Heart left ventricle (tissue), 16 donors: ENCODE data around the gene ZEB2. TPM values are rescaled to one million over a fixed set of nuclear protein-coding genes. Genes with fewer than 3 reads are reported as not detected.

Experiments
- ATAC-seq, 4 donors: fragments of 200-7000 bp; cut with Tn5 transposase; one replicate each; pipeline ENCODE4 v1.9.1; 2020 to 2022; ENCODE audit warnings: moderate library complexity in 4 of 4, mild to moderate bottlenecking in 3 of 4, moderate number of reproducible peaks in 1 of 4
- DNase-seq, 5 donors: peaks; one replicate each; pipeline ENCODE4 v3.0.0-alpha.2; 2020
- H3K27ac ChIP-seq, 12 donors: fragments of 200-600 bp; sonication (generic) in 4 of 12; one replicate each; pipeline versions ENCODE4 v1.5.0 to v1.8.0; 2016 to 2022; ENCODE audit warnings: mild to moderate bottlenecking in 2 of 12
- H3K27me3 ChIP-seq, 9 donors: fragments of 200-600 bp; sonication (generic) in 2 of 9; one replicate each; pipeline versions ENCODE4 v1.5.1 to v1.8.0; 2016 to 2022; ENCODE audit warnings: mild to moderate bottlenecking in 3 of 9
- H3K36me3 ChIP-seq, 9 donors: fragments of 200-600 bp; sonication (generic) in 2 of 9; one replicate each; pipeline versions ENCODE4 v1.5.0 to v1.8.0; 2018 to 2022; ENCODE audit warnings: mild to moderate bottlenecking in 2 of 9
- H3K4me1 ChIP-seq, 12 donors: fragments of 200-600 bp; sonication (generic) in 4 of 12; one replicate each; pipeline versions ENCODE4 v1.5.0 to v1.8.0; 2016 to 2022; ENCODE audit warnings: mild to moderate bottlenecking in 3 of 12
- H3K4me3 ChIP-seq, 12 donors: fragments of 200-600 bp; sonication (generic) in 4 of 12; one replicate each; pipeline versions ENCODE4 v1.5.0 to v1.8.0; 2017 to 2022; ENCODE audit warnings: mild to moderate bottlenecking in 9 of 12, moderate library complexity in 4 of 12
- H3K9me3 ChIP-seq, 12 donors: fragments of 200-600 bp; sonication (generic) in 4 of 12; one replicate each; pipeline versions ENCODE4 v1.5.0 to v1.8.0; 2016 to 2022; ENCODE audit warnings: mild to moderate bottlenecking in 1 of 12
- CTCF ChIP-seq, 12 donors: fragments of 200-600 bp; sonication (generic) in 4 of 12; IDR thresholded peaks; one replicate each; pipeline versions ENCODE4 v1.5.0 to v1.8.0; 2018 to 2022; ENCODE audit warnings: antibody characterized with exemption in 12 of 12, mild to moderate bottlenecking in 5 of 12
- POLR2A ChIP-seq, 2 donors: fragments of 450-650 bp; IDR thresholded peaks; one replicate each; pipeline ENCODE4 v1.6.1; 2017; ENCODE audit warnings: antibody characterized with exemption in 2 of 2, mild to moderate bottlenecking in 2 of 2, moderate library complexity in 2 of 2
- WGBS, 4 donors: extraction: QIAGEN DNeasy Blood & Tissue Kit in 2 of 4; methylation state at CpG; one replicate each; pipeline versions ENCODE4 v1.1.5 to v1.1.7; 2013 to 2018; 5-methylcytosine and 5-hydroxymethylcytosine counted together
- intact Hi-C, 10 donors: fragments of 100-400 bp; cut with DNase I; formaldehyde crosslinking; loops; one replicate each; pipeline versions ENCODE4 v1.11.1 to v1.14.2; 2022
- polyA plus RNA-seq, 2 donors: library from polyadenylated mRNA; stranded (reverse); fragments of 200-250 nt; gene quantifications; one replicate each; pipeline ENCODE4 v1.2.3, GENCODE V29; 2013
- total RNA-seq, 9 donors: library from RNA; depleted of rRNA in 2 of 9; stranded (reverse); fragments of >200 nt in 2 of 9; fragmentation: NEBNext Ultra II Directional in 3 of 9; extraction: Animal tissue kit (Norgen Biotek cat#: 25700) in 3 of 9; gene quantifications; one replicate each; pipeline versions ENCODE4 v1.1.0 to v1.2.4, GENCODE V29; 2016 to 2023
- donor health status: ischemic (EF 13 %, LVEDD 7.1; RV severe dilation, severe dysfunction).
- donor health status: healthy with polysubstance abuse.
- donor health status: DM: no; HTN: yes; CAD: no.
- donor health status: DM: no; HTN: no; CAD: no.
- donor health status: ischemic (EF 25% LVEDD 6.9; RV normal size, moderate dysfunction).
- donor health status: ischemic (EF 25% LVEDD 5.7; RV mildly dilated, moderate dysfunction).
- donor health status: healthy.
- donor health status: DM: yes; HTN: yes; CAD: no.
- donor health status: ischemic (EF 35%, LVEDD 5.7; RV mildly dilated, moderate dysfunction).
- donor health status: nonischemic (EF 11% LVEDD 7.7; RV severe dilation, severe dysfunction).
- donor health status: DM: yes; HTN: yes; CAD: no.
- donor health status: PGD.
- donor health status: ischemic (EF 29% LVEDD 5.4; RV normal size, mild dysfunction).
- donor health status: nonischemic (EF 23%, LVEDD 6.1; RV moderate dilation, normal function).

The ZEB2 gene
- total and polyA plus RNA-seq, 11 donors = 23.1 to 168 (median 82.4) TPM

- TF ChIP-seq POLR2A (IDR thresholded peaks at IDR 0.05) (no peak), CTCF (IDR thresholded peaks at IDR 0.05) (no peak)
- ATAC-seq (no peak), DNase-seq (peak in 1 of 5 donors; percentile 41)
- H3K36me3 ChIP-seq = peaks cover 0 to 37% (median 0%) of the 10 kb centered on the region in 9 donors
- intact Hi-C loops = loop anchor here in 9 of 10 donors (5.0 to 10.0 kb wide), 12 partner anchors 52 to 1238 kb away; a partner anchor contains a TSS
- no peaks in the 10 kb centered on the region for H3K9me3 ChIP-seq
- 28 to 35% (median 29%) methylated on average over 6 of the region's 6 CpGs for WGBS, 4 donors
- H3K27ac ChIP-seq = peak overlapping the region; percentile 91 to 99 (median 98)
- peaks cover 0 to 6% (median 0%) of the 10 kb centered on the region in 9 donors for H3K27me3 ChIP-seq
- H3K4me1 ChIP-seq = peaks cover 0 to 48% (median 25%) of the 10 kb centered on the region in 12 donors
- H3K4me3 ChIP-seq = peak overlapping the region; percentile 27 to 96 (median 82)
Measured at GRCh38 chr2:144514616-144515091, 5.3 kb downstream of the ZEB2 start.

- Histone ChIP-seq H3K36me3 (peaks cover 0 to 37% (median 0%) of the 10 kb centered on the region in 9 donors), H3K27ac (peak overlapping the region; percentile 91 to 99 (median 98)), H3K27me3 (peaks cover 0 to under 1% (median 0%) of the 10 kb centered on the region in 9 donors), H3K4me1 (peaks cover 0 to 59% (median 32%) of the 10 kb centered on the region in 12 donors), H3K9me3 (no peaks in the 10 kb centered on the region), H3K4me3 (peak overlapping the region in 11 of 12 donors; percentile 16 to 96 (median 82))
- intact Hi-C loops = loop anchor here in 7 of 10 donors (5.0 to 10.0 kb wide), 8 partner anchors 51 to 1079 kb away; no protein-coding TSS in a partner anchor
- 27 to 36% (median 31%) methylated on average over 18 of the region's 18 CpGs for WGBS, 4 donors
- ATAC-seq = peak in 1 of 4 donors; percentile 2
- TF ChIP-seq POLR2A (IDR thresholded peaks at IDR 0.05) (peak in 1 of 2 donors; percentile 21), CTCF (IDR thresholded peaks at IDR 0.05) (no peak)
- DNase-seq = peak in 1 of 5 donors; percentile 41
Measured at GRCh38 chr2:144513388-144514101, 6.4 kb downstream of the ZEB2 start.

GRCh38 chr2:144512891-144513351 lies 7.0 kb downstream of the ZEB2 start:
- WGBS, 4 donors = 38 to 53% (median 44%) methylated on average over 5 of the region's 5 CpGs
- TF ChIP-seq POLR2A (IDR thresholded peaks at IDR 0.05) (peak in 1 of 2 donors; percentile 25), CTCF (IDR thresholded peaks at IDR 0.05) (no peak)
- intact Hi-C loops = loop anchor here in 7 of 10 donors (5.0 to 10.0 kb wide), 8 partner anchors 51 to 1078 kb away; no protein-coding TSS in a partner anchor
- peak overlapping the region; percentile 91 to 99 (median 98) for H3K27ac ChIP-seq
- H3K9me3 ChIP-seq = no peaks in the 10 kb centered on the region
- peaks cover 0 to 37% (median 0%) of the 10 kb centered on the region in 9 donors for H3K36me3 ChIP-seq
- no peaks in the 10 kb centered on the region for H3K27me3 ChIP-seq
- ATAC-seq (no peak), DNase-seq (no peak)
- H3K4me3 ChIP-seq = peak overlapping the region in 11 of 12 donors; percentile 16 to 96 (median 82)
- H3K4me1 ChIP-seq = peaks cover 0 to 64% (median 36%) of the 10 kb centered on the region in 12 donors

- peaks cover 0 to 37% (median 0%) of the 10 kb centered on the region in 9 donors for H3K36me3 ChIP-seq
- intact Hi-C loops = loop anchor here in 7 of 10 donors (5.0 to 10.0 kb wide), 8 partner anchors 50 to 1078 kb away; no protein-coding TSS in a partner anchor
- ATAC-seq (no peak), DNase-seq (no peak)
- peaks cover 0 to 69% (median 38%) of the 10 kb centered on the region in 12 donors for H3K4me1 ChIP-seq
- TF ChIP-seq POLR2A (IDR thresholded peaks at IDR 0.05) (no peak), CTCF (IDR thresholded peaks at IDR 0.05) (no peak)
- H3K27me3 ChIP-seq = no peaks in the 10 kb centered on the region
- H3K4me3 ChIP-seq = peak overlapping the region in 11 of 12 donors; percentile 16 to 96 (median 82)
- H3K27ac ChIP-seq = peak overlapping the region; percentile 91 to 99 (median 98)
- 58 to 75% (median 64%) methylated on average over 3 of the region's 3 CpGs for WGBS, 4 donors
- no peaks in the 10 kb centered on the region for H3K9me3 ChIP-seq
Measured at GRCh38 chr2:144512470-144512869, 7.4 kb downstream of the ZEB2 start.
